Measurements from ENCODE around the gene DNAH11.

GRCh38 chr7:21585070-21585724 lies 42.4 kb downstream of the DNAH11 start:
- TF ChIP-seq CTCF (conservative IDR thresholded peaks at IDR 0.05 in 1 of 2, IDR thresholded peaks at IDR 0.05 in 1 of 2; ENCODE audit: extremely low read depth in 1 of 2, insufficient read depth in 1 of 2, low read depth in 1 of 2, low read length in 2 of 2) = no peak
- no peak for TF ChIP-seq EZH2 (IDR thresholded peaks at IDR 0.05; ENCODE audit: borderline replicate concordance, low read length)
